ENCODE measurements around the gene POLR2C. TPM values are rescaled to one million over a fixed set of nuclear protein-coding genes. Genes with fewer than 3 reads are reported as not detected.

Gene POLR2C
- total RNA-seq, 1 experiment from 2014 or later, result 85.6 TPM

DNA sequence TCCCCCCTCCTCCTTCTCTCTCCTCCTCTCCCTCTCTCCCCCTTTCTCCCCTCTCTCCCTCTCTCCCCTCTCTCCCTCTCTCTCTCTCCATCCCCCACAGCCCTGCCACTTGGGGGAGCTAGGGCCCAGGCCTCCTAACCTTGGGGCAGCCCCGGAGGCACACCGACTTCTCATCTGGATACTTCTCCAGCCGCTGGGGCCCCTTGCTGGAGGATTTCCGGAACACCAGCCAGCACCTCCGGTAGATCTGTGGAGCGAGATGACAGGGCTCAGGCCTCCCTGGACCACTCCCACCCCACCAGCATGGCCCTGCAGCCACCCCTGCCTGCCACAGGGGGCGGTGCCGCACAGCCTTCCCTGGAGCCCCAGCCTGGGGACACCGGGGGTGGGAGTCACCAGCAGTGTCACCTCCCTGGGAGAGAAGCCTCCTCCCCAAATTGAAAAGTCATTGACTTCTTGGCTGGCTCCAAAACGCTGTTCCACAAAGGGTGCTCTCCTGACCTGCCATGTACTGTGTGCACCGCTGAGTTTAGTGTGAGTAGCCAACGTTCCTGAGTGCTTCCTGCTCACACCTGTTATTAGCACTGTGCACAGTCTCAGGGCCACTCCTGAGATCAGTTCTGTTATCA, 13.3 kb downstream of the POLR2C start:
- no peak overlapping the region for H2BK15ac ChIP-seq (ENCODE audit: low read depth, low read length)
- H4K20me1 ChIP-seq (ENCODE audit: control insufficient read depth, insufficient read depth, insufficient read length), result no peaks in the 10 kb centered on the region
- H3K4me1 ChIP-seq (ENCODE audit: insufficient read depth, low read length), result peaks cover 13% of the 10 kb centered on the region; the same call in 1 of the 2 replicates
- no peak overlapping the region for H2BK5ac ChIP-seq (ENCODE audit: insufficient read length, low read length)
- no peak overlapping the region; a peak in 2 of 7 replicates for H3K27ac Mint-ChIP-seq
- peaks cover 8% of the 10 kb centered on the region for H3K23me2 ChIP-seq (ENCODE audit: insufficient read length, low read depth, low read length, poor library complexity, severe bottlenecking)
- H2AFZ ChIP-seq (ENCODE audit: low read length), result no peak overlapping the region
- no peak overlapping the region for H4K91ac ChIP-seq (ENCODE audit: insufficient read length, low read depth, low read length)
- no peak overlapping the region for H2BK12ac ChIP-seq (ENCODE audit: insufficient read length, low read depth, low read length)
- no peaks in the 10 kb centered on the region for H3K9me3 ChIP-seq (ENCODE audit: control insufficient read depth, low read depth, low read length)
- no peak overlapping the region for H3K27ac ChIP-seq (ENCODE audit: insufficient read length, low read depth, low read length)
- no peak overlapping the region for H3K23ac ChIP-seq (ENCODE audit: insufficient read length, low read depth, low read length)
- H3K36me3 Mint-ChIP-seq (ENCODE audit: insufficient read depth in 1 of 3, low read depth in 3 of 3), result peaks cover 12 to 21% (median 14%) of the 10 kb centered on the region in 3 experiments
- H3K27me3 ChIP-seq (ENCODE audit: insufficient read depth, low read length), result no peaks in the 10 kb centered on the region
- H3K9me3 Mint-ChIP-seq, result no peaks in the 10 kb centered on the region
- H3K79me1 ChIP-seq (ENCODE audit: insufficient read depth, low read depth, low read length, poor library complexity, severe bottlenecking), result no peaks in the 10 kb centered on the region
- no peak overlapping the region for H3K9ac ChIP-seq (ENCODE audit: extremely low read depth, insufficient read length, low read length)
- no CpG with 5 or more reads among the region's 12 CpGs for WGBS (ENCODE audit: extremely low coverage, insufficient read length, low lambda C conversion rate)
- no peak overlapping the region for H3K18ac ChIP-seq (ENCODE audit: insufficient read length, low read depth, low read length)
- H3K79me2 ChIP-seq (ENCODE audit: insufficient read depth, low read length), result no peaks in the 10 kb centered on the region
- no peak overlapping the region for H3T11ph ChIP-seq (ENCODE audit: low read length)
- H3K27me3 Mint-ChIP-seq (ENCODE audit: low read depth), result peaks cover 9% of the 10 kb centered on the region
- peak overlapping the region; percentile 25 to 63; a peak in 4 of 5 replicates for H3K4me3 Mint-ChIP-seq
- peak; percentile 96 for DNase-seq
- TF ChIP-seq, protein P1, sequence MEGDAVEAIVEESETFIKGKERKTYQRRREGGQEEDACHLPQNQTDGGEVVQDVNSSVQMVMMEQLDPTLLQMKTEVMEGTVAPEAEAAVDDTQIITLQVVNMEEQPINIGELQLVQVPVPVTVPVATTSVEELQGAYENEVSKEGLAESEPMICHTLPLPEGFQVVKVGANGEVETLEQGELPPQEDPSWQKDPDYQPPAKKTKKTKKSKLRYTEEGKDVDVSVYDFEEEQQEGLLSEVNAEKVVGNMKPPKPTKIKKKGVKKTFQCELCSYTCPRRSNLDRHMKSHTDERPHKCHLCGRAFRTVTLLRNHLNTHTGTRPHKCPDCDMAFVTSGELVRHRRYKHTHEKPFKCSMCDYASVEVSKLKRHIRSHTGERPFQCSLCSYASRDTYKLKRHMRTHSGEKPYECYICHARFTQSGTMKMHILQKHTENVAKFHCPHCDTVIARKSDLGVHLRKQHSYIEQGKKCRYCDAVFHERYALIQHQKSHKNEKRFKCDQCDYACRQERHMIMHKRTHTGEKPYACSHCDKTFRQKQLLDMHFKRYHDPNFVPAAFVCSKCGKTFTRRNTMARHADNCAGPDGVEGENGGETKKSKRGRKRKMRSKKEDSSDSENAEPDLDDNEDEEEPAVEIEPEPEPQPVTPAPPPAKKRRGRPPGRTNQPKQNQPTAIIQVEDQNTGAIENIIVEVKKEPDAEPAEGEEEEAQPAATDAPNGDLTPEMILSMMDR (conservative IDR thresholded peaks at IDR 0.05), result peak; percentile 89
- peak overlapping the region; percentile 34 for H3K4me2 ChIP-seq (ENCODE audit: insufficient read depth, insufficient read length, low read length)
- no peak overlapping the region for H4K5ac ChIP-seq (ENCODE audit: insufficient read length, low read depth, low read length)
- no peak overlapping the region for H4K8ac ChIP-seq (replicated peaks; ENCODE audit: insufficient read length, low read depth, low read length)
- H2AK5ac ChIP-seq (ENCODE audit: insufficient read length, low read length), result no peak overlapping the region
- H3K14ac ChIP-seq (ENCODE audit: insufficient read depth, low read length), result no peak overlapping the region
- H3K56ac ChIP-seq (ENCODE audit: insufficient read length, low read depth, low read length), result no peak overlapping the region
- H3K4me1 Mint-ChIP-seq, result peaks cover 44 to 68% of the 10 kb centered on the region in 2 experiments
- H2BK20ac ChIP-seq (ENCODE audit: low read depth, low read length, poor library complexity, severe bottlenecking), result no peak overlapping the region
- H3K4ac ChIP-seq (ENCODE audit: low read depth, low read length), result no peak overlapping the region
- H2BK120ac ChIP-seq (ENCODE audit: low read depth, low read length, poor library complexity, severe bottlenecking), result no peak overlapping the region

Measured in H9 (cell line).